NCI-H146 treated with DMSO at 0.1 percent for 48 hours (cell line): Measurements from ENCODE around the gene SIX3.

Source experiments
- DNase-seq: peaks from one replicate; lab custom pipeline; 2025; ENCODE audit not compliant: unreplicated experiment; lab: John Stamatoyannopoulos, UW

Gene SIX3

GRCh38 chr2:44942304-44943030 lies 965 bp downstream of the SIX3 start:
- no peak for DNase-seq

- DNase-seq, result no peak
Observed at GRCh38 chr2:44943031-44943692, 1.7 kb downstream of the SIX3 start.

- DNase-seq, result no peak
Observed at GRCh38 chr2:44943693-44944101, 2.2 kb downstream of the SIX3 start.

GRCh38 chr2:44944102-44944951 lies 2.8 kb downstream of the SIX3 start:
- no peak for DNase-seq

GRCh38 chr2:44944952-44945612 lies 3.6 kb downstream of the SIX3 start:
- DNase-seq, result no peak

- DNase-seq, result no peak
Observed at GRCh38 chr2:44945676-44946371, 4.3 kb downstream of the SIX3 start.

- no peak for DNase-seq
Observed at GRCh38 chr2:44946372-44947027, 5.0 kb downstream of the SIX3 start.

GRCh38 chr2:44947028-44947375 lies 5.5 kb downstream of the SIX3 start:
- DNase-seq, result no peak

- DNase-seq, result no peak
Observed at GRCh38 chr2:44948565-44949328, 7.2 kb downstream of the SIX3 start.

GRCh38 chr2:44949329-44950151 lies 8.0 kb downstream of the SIX3 start:
- no peak for DNase-seq

- no peak for DNase-seq
Observed at GRCh38 chr2:44950646-44951045, 9.1 kb downstream of the SIX3 start.

- no peak for DNase-seq
Observed at GRCh38 chr2:44951124-44951523, 9.6 kb downstream of the SIX3 start.

GRCh38 chr2:44951714-44952113 lies 10.2 kb downstream of the SIX3 start:
- DNase-seq, result no peak

GRCh38 chr2:44952143-44952805 lies 10.8 kb downstream of the SIX3 start:
- DNase-seq, result peak; percentile 64

GRCh38 chr2:44952806-44953498 lies 11.4 kb downstream of the SIX3 start:
- no peak for DNase-seq

GRCh38 chr2:44953499-44953883 lies 12.0 kb downstream of the SIX3 start:
- DNase-seq, result no peak

GRCh38 chr2:44954447-44954888 lies 13.0 kb downstream of the SIX3 start:
- DNase-seq, result no peak
